ENCODE data around the gene HCN1.
"Not testable (repeated sequence)": the region's sequence is repeated elsewhere in the genome, so short reads cannot be mapped to it uniquely, and the experiment has no call there.

The HCN1 gene

DNA sequence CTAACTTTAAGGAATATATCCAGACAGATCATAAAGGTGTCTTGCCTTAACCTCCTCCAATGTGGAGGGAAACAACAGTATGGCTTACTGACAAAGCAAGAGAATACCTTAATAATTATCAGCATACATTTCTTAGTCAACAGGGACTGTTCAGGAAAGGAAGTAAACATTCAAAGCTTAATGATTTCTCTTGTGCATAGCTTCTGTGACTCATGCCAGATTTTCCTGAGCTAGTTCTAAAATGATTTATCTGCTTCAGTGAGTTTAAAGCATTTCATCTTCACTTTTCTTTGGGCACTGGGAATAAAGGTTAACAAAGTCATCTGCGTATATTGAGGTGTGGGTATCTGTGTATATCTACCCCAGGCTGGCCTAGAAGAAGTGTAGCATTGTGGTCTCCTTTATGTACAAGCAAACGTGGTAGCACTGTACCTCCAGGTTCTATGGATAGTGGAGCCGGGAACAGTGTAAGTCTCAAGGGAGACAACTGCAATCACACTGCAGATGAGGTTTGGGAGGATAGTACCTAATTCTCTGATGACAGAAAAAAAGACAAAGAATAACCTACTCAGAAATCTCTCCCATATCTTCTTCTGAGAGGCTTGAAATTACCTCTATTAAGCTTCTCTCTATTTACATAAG is 284.1 kb downstream of the HCN1 start:
- no peak for DNase-seq

DNA sequence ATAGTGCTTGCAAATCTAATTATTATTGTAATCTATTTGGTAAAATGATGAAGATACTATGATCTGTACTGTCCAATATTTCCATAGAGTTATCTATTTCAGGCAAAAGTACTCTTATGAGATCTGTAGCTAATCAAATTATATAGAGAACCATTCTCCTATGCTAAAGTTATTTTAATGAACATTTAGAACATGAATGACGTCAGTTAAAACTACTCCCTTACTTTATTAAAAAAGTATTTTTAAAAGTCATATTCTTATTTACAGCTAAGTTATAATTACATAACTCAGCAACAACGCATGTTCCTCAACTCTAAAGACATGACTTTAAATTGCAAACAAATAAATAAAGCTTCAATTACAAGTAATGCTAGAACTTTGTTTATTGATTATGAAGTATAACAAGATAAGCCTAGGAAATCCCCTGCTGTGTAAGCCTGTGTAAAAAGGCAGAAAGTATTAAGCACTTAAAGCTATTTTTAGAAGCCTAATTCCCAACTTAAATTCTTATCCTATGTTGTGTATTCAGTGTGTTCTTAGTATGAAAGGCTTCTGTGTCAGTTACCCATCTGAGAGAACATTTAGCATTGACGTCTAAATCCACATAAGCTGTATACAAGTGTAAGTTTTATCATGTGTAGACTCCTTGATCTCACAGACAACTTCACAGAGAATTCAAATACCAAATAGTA is 285.7 kb downstream of the HCN1 start:
- peak; percentile 50 for DNase-seq

DNA sequence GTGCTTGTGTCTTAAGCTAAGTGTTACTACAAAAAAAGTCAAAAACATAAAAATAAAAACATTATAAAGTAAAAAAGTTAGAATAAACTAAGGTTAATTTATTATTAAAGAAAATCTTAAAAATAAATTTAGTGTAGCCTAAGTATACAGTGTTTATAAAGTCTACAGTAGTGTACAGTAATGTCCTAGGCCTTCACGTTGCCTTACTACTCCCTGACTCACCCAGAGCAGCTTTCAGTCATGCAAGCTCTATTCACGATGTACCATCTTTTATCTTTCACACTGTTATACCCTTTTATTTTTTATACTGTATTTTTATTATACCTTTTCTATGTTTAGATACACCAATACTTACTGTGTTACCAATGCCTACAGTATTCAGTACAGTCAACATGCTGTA is 288.1 kb downstream of the HCN1 start:
- no peak for DNase-seq

DNA sequence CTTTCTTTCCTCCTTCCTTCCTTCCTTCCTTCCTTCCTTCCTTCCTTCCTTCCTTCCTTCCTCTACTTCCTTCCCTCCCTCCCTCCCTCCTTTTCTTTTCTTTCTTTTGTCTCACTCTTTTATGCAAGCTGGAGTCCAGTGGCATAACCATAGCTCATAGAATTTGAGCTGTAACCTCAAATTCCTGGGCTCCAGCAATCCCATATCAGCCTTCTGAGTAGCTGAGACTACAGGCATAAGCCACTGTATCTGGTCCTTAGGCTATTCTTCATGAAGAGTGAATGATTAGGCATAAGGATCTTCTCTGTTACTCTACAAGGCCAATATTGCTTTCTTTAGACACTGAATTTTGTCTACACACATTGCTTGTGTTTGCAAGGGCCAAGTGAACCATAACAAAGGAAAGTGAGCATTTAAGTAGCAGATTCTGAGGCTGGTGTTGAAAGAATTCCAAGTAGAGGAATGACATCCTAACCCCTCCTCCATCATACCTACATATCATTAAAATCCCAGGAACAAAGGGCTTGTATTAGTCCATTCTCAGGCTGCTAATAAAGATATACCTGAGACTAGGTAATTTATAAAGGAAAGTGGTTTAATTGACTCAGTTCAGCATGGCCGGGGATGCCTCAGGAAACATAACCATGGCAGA is 293.2 kb downstream of the HCN1 start:
- DNase-seq: no peak

DNA sequence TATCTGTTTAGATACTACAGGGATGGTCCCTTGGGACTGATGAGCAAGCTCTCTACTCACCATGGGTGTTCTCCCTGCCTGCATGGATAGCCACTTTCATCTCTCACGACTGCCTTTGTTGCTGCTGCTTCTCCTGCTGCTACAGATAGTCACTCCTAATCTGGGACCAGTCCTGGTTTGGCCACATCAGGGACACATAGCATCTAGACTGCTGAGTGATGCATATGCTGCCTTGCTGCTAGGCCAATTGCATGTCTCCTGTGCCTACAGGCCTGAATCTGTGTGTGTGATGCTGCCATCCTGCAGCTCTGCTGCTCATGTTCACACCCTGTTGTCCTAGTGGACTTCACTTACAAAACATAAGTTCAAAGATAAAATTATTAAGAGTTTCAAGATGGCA is 297.1 kb downstream of the HCN1 start:
- no peak for DNase-seq

DNA sequence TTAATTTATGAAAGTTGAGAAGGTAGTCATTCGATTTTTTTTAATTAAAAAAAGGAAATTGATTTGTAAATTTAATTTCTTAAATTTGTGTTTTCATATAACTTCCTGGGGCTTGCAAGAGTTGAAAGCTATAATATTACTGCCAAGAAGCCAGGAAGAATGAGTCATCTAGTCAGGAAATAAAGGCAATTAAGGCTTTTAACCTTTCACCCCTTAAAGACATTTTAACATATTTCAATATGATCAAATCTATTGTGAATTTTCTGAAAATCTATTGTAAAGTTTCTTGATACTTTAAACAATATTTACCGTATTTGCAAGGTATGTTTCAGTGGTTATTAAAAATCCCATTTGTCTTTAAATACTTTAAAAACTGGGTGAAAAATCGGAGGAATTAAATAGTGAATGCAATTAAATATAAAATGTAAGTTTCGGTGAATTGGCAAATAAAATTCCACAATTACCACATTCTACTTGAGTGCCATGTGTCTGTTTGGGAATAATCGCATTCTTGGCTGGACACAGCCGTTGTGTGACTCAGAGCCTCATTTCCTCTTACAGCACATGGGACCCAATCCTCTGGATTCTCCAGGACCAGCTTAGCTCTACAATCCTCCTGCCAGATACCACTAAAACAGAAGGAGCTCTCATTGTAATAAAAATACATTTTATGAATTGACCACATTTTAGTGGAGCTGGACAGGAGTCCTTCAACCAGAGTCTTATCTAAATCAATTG is 310.7 kb downstream of the HCN1 start:
- no peak for DNase-seq

DNA sequence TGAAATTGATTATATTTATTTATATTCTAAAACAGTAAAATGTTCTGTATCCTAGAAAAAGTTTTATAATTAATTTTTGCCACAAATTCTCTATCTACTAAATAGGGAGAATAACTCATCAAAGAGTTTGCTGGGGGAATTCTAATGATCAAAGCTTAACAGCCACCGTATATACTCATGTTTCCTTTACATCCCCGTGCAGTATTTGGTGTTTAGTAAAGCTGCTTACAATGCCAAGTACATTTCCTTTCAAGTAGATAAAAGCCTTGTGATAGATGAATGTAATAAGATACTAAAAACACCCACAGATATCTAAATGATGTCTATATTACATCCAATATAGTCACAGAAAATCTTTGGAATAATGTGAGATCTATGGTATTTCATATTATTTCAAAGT is 312.2 kb downstream of the HCN1 start:
- no peak for DNase-seq

DNA sequence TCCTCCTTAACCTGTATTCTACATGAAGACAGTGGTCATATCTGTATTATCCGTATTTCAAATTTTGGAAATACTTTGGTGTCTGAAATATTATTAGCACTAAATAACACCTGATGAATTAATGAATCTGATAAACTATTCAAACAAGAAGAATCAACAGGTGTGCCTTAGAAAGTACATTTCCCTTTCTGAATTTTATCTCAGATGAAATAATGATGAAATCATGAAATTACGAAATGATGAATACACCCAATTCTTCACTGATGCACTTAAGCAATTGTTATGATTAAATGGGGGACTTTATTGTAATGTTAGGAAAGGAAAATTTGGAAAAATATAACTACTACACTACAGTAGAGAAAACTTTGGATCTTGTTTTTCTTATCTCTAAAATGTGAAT is 313.6 kb downstream of the HCN1 start:
- DNase-seq: no peak

DNA sequence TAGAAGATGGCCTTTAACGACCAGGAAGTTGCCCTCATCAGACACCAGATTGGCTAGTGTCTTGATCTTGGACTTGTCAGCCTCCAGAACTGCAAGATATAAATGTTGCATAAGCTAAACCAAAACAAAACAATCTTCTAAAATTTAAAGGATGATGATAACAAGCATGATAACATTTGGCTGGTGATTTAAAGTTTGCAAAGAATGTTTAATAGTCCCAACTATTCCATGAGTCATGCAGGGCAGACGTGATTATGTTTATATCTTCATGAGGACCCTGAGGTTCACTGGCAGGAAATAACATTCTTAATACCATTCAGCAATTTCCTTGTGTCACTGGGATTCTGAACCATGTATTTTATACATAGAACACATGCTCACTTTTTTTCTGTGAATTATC is 319.8 kb downstream of the HCN1 start:
- DNase-seq: no peak

DNA sequence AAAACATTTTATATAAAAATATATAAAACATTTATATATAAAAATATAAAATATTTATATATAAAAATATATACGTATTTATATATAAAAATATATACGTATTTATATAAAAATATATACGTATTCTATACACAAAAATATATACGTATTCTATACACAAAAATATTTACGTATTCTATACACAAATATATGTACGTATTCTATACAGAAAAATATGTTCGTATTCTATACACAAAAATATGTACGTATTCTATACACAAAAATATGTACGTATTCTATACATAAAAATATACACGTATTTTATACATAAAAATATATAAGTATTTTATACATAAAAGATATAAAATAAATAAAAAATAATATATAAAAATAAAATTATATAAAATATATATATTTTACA is 323.6 kb downstream of the HCN1 start:
- DNase-seq: no peak

DNA sequence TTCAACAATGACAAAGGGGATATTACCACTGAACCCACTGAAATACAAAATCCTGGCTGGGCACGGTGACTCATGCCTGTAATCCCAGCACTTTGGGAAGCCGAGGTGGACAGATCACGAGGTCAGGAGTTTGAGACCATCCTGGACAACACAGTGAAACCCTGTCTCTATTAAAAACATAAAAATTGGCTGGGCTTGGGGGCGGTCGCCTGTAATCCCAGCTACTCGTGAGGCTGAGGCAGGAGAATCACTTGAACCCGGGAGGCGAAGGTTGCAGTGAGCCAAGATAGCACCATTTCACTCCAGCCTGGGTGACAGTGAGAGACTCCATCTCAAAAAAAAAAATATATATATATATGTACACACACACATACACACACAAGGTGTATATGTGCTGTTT is 324.8 kb downstream of the HCN1 start:
- not testable (repeated sequence) for DNase-seq

DNA sequence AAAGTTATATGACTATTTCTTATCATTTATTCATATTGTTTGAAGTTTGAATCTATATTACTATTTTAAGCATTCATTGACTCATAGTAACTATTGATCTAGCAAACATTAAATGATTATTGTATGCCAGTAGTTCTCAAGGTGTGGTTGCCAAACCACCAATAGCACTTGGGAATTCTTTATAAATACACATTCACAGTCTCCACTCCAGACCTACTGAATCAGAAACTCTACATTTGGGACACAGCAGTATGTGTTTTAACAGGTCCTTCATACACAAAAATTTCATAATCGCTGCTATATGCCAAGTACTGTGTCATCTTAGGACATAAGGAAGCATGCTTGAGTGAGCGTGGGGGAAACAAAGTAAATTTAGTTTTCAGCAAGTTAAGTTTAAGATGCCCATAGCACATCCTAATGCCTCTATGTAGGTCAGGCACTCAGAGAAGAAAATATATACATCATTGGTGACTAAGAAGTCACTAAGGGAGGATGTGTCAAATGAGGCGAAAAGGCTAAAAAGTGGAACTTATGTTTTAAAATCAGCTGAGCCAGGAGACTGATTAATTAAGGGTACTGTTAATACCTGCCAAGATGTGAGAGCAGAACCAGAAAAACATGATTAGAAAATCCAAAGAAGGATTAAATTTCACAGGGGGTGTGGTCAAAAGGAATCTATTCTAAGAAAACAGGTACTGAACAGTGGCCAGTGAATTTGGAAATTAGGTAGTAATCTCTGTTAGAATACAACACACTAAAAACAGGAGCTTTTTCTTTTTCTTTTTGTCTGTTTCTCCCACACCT is 340.8 kb downstream of the HCN1 start:
- DNase-seq: no peak

DNA sequence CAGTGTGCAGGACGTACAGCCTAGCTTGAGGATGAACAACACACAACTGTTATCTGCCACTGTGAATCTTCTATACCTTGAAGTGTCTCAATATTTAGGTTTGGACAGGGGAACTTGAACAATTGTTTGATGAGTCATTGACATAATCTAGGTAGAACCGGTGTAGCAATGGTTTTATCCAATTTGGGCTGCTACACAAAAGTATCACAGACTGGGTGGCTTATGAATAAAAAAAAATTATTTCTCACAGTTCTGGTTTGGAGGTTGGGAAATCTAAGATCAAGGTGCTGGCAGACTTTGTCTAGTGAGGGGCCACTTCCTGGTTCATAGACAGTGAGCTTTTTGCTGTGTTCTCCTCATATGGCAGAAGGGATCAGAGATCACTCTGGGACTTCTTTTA is 359.7 kb downstream of the HCN1 start:
- DNase-seq: no peak

DNA sequence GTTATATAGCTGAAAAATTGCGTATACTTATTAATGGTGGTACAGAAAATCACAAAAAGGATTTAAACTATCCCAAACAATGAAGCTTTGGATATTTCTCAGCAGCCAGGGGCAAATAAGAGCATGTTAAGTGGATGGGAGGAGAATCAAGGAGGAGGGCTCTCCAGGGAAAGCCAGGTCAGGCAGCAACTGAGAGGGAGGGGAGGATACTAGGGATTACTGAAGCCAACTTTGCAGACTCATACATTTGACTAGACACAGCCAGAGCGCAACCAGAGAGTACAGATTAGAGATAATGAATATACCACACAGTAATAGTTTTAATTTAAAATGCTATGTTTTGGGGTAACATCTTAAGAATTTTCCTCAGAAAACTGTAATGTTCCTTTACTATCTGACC is 360.2 kb downstream of the HCN1 start:
- DNase-seq: no peak

DNA sequence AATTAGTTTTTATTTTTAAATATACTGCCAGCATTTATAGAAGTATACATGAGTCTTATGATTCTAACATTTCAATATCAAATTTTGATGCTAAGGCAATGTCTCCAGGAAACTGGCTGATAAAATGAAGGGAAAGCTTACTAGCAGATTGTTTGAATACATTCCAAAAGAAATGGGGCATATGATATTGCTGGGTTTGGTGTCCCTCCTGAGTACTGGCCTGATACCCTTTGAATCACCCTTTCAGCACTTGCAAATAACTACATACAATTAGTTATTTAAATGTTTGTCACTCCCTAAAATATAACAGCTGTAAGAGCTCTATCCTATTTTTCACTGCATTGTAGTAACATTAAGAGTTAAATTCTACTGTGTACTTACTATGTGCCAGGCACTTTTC is 360.8 kb downstream of the HCN1 start:
- DNase-seq: no peak

DNA sequence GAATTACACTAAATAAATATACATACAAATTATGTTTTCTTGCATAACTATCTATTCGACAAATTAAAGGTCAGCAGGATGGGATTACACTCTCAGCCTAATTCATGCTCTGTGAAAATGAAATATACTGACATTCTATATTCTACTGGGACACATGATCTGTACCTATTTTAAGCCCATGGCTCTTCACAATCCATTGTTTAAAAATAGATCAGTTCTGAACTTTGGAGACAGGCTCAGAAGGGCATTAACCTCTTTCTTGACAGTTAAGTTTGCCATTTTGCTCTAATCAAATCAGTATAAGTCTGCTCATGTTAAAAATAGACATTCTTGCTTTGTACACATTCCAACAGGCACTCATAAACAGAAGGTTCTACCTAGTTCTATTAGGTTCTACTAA is 361.2 kb downstream of the HCN1 start:
- DNase-seq: no peak

DNA sequence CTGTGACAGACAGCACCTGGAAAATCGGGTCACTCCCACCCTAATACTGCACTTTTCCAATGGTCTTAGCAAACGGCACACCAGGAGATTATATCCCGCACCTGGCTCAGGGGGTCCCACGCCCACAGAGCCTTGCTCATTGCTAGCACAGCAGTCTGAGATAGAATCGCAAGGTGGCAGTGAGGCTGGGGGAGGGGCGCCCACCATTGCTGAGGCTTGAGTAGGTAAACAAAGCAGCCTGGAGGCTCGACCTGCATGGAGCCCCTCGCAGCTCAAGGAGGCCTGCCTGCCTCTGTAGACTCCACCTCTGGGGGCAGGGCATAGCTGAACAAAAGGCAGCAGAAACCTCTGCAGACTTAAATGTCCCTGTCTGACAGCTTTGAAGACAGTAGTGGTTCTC is 383.6 kb downstream of the HCN1 start:
- not testable (repeated sequence) for DNase-seq

DNA sequence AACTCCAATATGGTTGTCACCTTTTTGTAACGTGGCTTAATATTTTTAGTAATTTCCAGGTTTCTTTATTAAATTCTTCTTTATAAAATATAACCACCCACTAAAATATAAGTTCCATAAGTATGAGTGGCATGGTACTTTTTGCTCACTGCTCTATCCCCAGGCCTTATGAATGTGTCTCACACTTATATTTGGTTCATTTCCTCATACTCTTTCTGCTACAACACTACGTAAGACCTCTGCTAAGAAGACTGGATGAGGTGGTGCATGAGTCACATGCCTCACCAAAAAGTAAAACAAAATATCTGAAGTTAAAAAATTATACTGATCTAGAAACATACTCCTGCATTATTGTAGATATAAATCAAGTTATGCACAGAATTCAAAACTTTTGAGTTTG is 400.9 kb downstream of the HCN1 start:
- DNase-seq: no peak

DNA sequence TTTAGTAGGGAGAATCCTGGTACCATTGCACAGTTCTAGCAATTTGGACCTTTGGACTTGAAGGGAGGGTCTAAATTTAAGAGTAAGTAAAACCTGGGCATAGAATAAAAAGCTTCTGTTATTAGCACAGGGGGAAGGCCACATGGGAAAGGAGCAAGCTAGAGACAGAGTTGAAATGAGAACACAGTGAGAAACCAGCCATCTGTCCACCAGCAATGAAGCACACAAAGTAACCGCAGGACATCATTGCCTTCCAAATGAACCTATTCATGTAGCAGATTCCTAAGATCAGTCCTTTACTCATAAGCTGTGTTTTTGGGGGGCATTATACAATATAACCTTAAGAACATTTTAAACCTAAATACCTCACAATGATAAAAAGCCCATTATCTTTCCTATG is 407.4 kb downstream of the HCN1 start:
- DNase-seq: no peak

DNA sequence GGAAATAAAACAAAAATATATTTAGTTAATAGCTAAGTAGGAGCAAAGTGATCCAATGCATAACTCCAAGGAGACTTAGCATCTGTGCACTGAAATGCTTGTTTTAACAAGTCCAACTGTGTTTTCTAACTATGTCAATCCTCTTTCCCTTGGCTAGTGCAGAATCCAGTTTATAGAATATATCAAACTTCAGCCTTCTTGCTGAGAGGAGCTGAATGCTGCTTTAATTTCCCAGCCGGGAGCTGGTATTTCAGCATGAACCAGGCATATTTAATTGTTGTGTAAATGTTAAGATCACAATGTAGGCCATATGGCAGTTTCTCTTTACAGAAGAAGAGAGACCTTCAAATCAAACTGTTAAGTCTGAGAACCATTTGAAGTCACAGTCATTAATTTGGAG is 411.7 kb downstream of the HCN1 start:
- no peak for DNase-seq

DNA sequence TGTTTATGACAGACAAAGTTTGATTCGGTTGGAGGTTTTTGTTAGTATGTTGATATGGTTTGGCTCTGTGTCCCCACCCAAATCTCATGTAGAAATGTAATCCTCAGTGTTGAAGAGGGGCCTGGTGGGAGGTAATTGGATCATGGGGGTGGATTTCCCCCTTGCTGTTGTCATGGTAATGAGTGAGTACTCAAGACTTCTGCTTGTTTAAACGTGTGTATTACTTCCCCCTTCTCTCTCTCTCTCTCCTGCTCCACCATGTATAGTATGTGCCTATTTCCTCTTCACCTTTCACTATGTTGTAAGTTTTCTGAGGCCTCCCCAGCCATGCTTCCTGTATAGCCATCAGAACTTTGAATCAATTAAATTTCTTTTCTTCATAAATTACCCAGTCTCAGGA is 415.1 kb downstream of the HCN1 start:
- no peak for DNase-seq

DNA sequence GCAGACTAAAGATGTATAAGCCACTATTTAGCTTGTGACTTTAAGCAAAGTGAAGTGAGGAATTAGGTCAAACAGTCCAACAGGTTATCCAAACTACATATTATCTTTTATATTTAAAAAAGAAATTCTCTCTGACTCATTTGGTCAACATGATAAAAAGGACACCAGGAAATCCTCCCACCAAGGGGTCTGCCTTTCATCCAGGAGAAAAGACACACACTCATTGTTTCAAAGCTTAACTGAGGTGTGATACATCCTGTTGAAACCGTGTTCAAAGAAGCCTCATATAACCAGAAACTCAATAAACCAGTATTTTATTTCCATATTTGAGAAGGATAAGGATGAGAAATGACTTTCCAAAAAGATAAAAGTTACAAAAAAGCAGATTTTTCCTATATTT is 417.1 kb downstream of the HCN1 start:
- DNase-seq: no peak

DNA sequence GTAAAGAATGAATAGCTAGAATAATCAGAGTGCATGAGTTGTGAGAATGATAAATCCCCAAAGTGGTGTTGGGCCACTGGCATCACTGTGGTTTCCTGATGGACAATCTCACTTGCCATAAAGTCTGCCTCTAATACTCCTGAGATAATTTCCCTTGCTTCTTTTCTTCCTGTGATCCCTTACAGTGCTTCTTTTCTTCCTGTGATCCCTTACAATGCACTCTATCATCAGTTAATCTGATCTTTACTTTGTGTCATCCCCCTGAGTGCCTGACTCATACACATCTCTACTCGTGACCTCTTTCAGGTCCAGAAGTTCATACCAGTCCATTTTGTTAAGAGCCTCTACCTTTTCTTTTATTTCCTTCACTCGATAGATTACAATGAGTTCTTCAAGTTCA is 418.3 kb downstream of the HCN1 start:
- DNase-seq: no peak
